Panc1 (cell line): ENCODE data around the gene GNAZ. TPM values are rescaled to one million over a fixed set of nuclear protein-coding genes. Genes with fewer than 3 reads are reported as not detected.

ENCODE experiments used
- ATAC-seq: fragments of 200-7000 bp; cut with Tn5 transposase; 2 replicates; pipeline ENCODE4 v1.9.1; 2020; ENCODE audit warnings: mild to moderate bottlenecking, moderate library complexity
- BruUV-seq: library from RNA; stranded (reverse); fragments of 400-500 nt; replicated peaks from 2 replicates; lab custom pipeline; 2021; lab: Mats Ljungman, UMichigan
- CTCF ChIA-PET: fragments of 300-600 bp; sonication (Branson Sonifier 250); formaldehyde crosslinking; loops from one replicate; lab custom pipeline; 2022; ENCODE audit warnings: antibody characterized with exemption; lab: Charles Lee
- POLR2A ChIA-PET: fragments of 300-600 bp; sonication (Branson Sonifier 250); formaldehyde crosslinking; loops from one replicate; lab custom pipeline; 2022; ENCODE audit warnings: antibody characterized with exemption; lab: Charles Lee
- DNase-seq: peaks from one replicate; pipeline ENCODE4 v3.0.0-alpha.2; 2010; ENCODE audit warnings: low read depth, low spot score
- H3K27ac ChIP-seq: 2 replicates; pipeline ENCODE4 v1.5.1; 2011; ENCODE audit warnings: mild to moderate bottlenecking, low read length, inconsistent platforms
- H3K27me3 ChIP-seq: fragments of 200-500 bp; sonication (Bioruptor generic); 2 replicates; pipeline ENCODE4 v1.6.0; 2014; ENCODE audit warnings: low read length, inconsistent platforms; ENCODE audit not compliant: control insufficient read depth, insufficient read depth
- H3K36me3 ChIP-seq: fragments of 200-500 bp; sonication (Bioruptor generic); 2 replicates; pipeline ENCODE4 v1.5.1; 2014; ENCODE audit warnings: inconsistent platforms, mild to moderate bottlenecking, low read length, moderate library complexity; ENCODE audit not compliant: control insufficient read depth, insufficient read depth
- H3K4me1 ChIP-seq: 2 replicates; pipeline ENCODE4 v1.5.1; 2011; ENCODE audit warnings: inconsistent platforms, mild to moderate bottlenecking, low read length, moderate library complexity; ENCODE audit not compliant: control insufficient read depth, insufficient read depth
- H3K4me3 ChIP-seq, 2 experiments: 2 replicates each; pipeline ENCODE4 v1.5.1; 2011 to 2012; ENCODE audit warnings: low read depth in 2 of 2, low read length in 2 of 2, mild to moderate bottlenecking in 2 of 2, inconsistent platforms in 1 of 2, moderate library complexity in 1 of 2
- H3K9me3 ChIP-seq: fragments of 200-500 bp; sonication (Bioruptor generic); 2 replicates; pipeline ENCODE4 v1.5.1; 2014; ENCODE audit warnings: low read depth, mild to moderate bottlenecking, inconsistent platforms, low read length, moderate library complexity; ENCODE audit not compliant: control insufficient read depth, insufficient read depth
- CTCF ChIP-seq: fragments of 450-650 bp; IDR thresholded peaks from 2 replicates; pipeline ENCODE4 v1.5.1; 2017; ENCODE audit warnings: mild to moderate bottlenecking
- POLR2AphosphoS5 ChIP-seq: IDR thresholded peaks from 2 replicates; pipeline ENCODE4 v1.6.1; 2012; ENCODE audit warnings: mild to moderate bottlenecking, low read depth, low read length, moderate library complexity
- REST ChIP-seq, 2 experiments: IDR thresholded peaks; 2 replicates each; pipeline ENCODE4 v1.6.1; 2011 to 2012; ENCODE audit warnings: low read depth in 2 of 2, control low read depth in 1 of 2, low read length in 1 of 2, mild to moderate bottlenecking in 1 of 2, moderate library complexity in 1 of 2; ENCODE audit not compliant: insufficient read depth in 1 of 2
- SIN3A ChIP-seq: IDR thresholded peaks from 2 replicates; pipeline ENCODE4 v1.6.1; 2012; ENCODE audit warnings: low read depth, mild to moderate bottlenecking, low read length, moderate library complexity, borderline replicate concordance; ENCODE audit not compliant: insufficient read depth
- TCF7L2 ChIP-seq: IDR thresholded peaks from 2 replicates; pipeline ENCODE4 v1.6.1; 2011; ENCODE audit warnings: mild to moderate bottlenecking, low read depth, low read length, inconsistent platforms
- in situ Hi-C: cut with HindIII; loops from 2 replicates; pipeline ENCODE4 v1.10.0; 2016; ENCODE audit warnings: low sequenced_read_pairs, low pct_unique_long_range_greater_than_20kb
- intact Hi-C: fragments of 100-400 bp; cut with micrococcal nuclease; formaldehyde crosslinking; loops from one replicate; pipeline ENCODE4 v1.10.0; 2022; ENCODE audit not compliant: unreplicated experiment
- total RNA-seq: library from RNA; stranded (reverse); gene quantifications from one replicate; pipeline ENCODE4 v1.2.1, GENCODE V29; 2021; ENCODE audit not compliant: unreplicated experiment

Gene GNAZ
- total RNA-seq, 1 experiment from 2014 or later, result 11.9 TPM

- no peak for ATAC-seq
- intact Hi-C loops, result no loop called here
- no peak for DNase-seq
- no peak overlapping the region for H3K27ac ChIP-seq
- POLR2A ChIA-PET, result no interaction called here
- H3K36me3 ChIP-seq, result no peaks in the 10 kb centered on the region
- H3K9me3 ChIP-seq, result no peaks in the 10 kb centered on the region
- BruUV-seq, result no TSS peak
- in situ Hi-C loops, result no loop called here
- CTCF ChIA-PET, result no interaction called here
- peak; percentile 66; a peak in 3 of 4 replicates for TF ChIP-seq REST (IDR thresholded peaks at IDR 0.05; ENCODE audit: insufficient read depth in 1 of 2, low read depth in 2 of 2, low read length in 1 of 2)
- TF ChIP-seq CTCF, result no peak
- TF ChIP-seq SIN3A, result no peak
- H3K4me3 ChIP-seq, result no peak overlapping the region
- H3K27me3 ChIP-seq, result no peaks in the 10 kb centered on the region
- H3K4me1 ChIP-seq, result no peaks in the 10 kb centered on the region
Measured at GRCh38 chr22:23053051-23053707, 17.1 kb upstream of the GNAZ start.

GRCh38 chr22:23053912-23054530, 16.3 kb upstream of the GNAZ start:
- POLR2A ChIA-PET, result no interaction called here
- intact Hi-C loops, result no loop called here
- Histone ChIP-seq H3K36me3 (no peaks in the 10 kb centered on the region), H3K4me1 (no peaks in the 10 kb centered on the region), H3K4me3 (no peak overlapping the region), H3K27ac (no peak overlapping the region), H3K27me3 (no peaks in the 10 kb centered on the region), H3K9me3 (no peaks in the 10 kb centered on the region)
- no peak for ATAC-seq
- BruUV-seq, result no TSS peak
- in situ Hi-C loops, result no loop called here
- CTCF ChIA-PET, result no interaction called here
- DNase-seq, result no peak
- no peak for TF ChIP-seq TCF7L2
- TF ChIP-seq CTCF, result no peak
- TF ChIP-seq POLR2AphosphoS5, result no peak
